Activated T-cell treated with anti-CD3 and anti-CD28 coated beads, Interleukin-2, amount 50 U/mL, for 24 hours (primary cell): ENCODE data around the gene PTPN5.
"Not testable (repeated sequence)": the region's sequence is repeated elsewhere in the genome, so short reads cannot be mapped to it uniquely, and the experiment has no call there.

Experiments
- DNase-seq: peaks from one replicate; pipeline ENCODE4 v3.0.0-alpha.2; 2020
- H3K27ac Mint-ChIP-seq: 2 replicates; pipeline ENCODE4 v1.8.0; 2020; ENCODE audit warnings: mild to moderate bottlenecking, mixed read lengths
- H3K27me3 Mint-ChIP-seq: 2 replicates; pipeline ENCODE4 v1.8.0; 2020; ENCODE audit warnings: mixed read lengths
- H3K36me3 Mint-ChIP-seq: 2 replicates; pipeline ENCODE4 v1.8.0; 2020; ENCODE audit warnings: low read depth, mixed read lengths
- H3K4me1 Mint-ChIP-seq: 2 replicates; pipeline ENCODE4 v1.8.0; 2020; ENCODE audit warnings: low read depth, mixed read lengths
- H3K4me3 Mint-ChIP-seq: 2 replicates; pipeline ENCODE4 v1.8.0; 2020; ENCODE audit warnings: mild to moderate bottlenecking, moderate library complexity, mixed read lengths
- H3K9me3 Mint-ChIP-seq: 2 replicates; pipeline ENCODE4 v1.8.0; 2020; ENCODE audit warnings: mixed read lengths

PTPN5 gene

DNA sequence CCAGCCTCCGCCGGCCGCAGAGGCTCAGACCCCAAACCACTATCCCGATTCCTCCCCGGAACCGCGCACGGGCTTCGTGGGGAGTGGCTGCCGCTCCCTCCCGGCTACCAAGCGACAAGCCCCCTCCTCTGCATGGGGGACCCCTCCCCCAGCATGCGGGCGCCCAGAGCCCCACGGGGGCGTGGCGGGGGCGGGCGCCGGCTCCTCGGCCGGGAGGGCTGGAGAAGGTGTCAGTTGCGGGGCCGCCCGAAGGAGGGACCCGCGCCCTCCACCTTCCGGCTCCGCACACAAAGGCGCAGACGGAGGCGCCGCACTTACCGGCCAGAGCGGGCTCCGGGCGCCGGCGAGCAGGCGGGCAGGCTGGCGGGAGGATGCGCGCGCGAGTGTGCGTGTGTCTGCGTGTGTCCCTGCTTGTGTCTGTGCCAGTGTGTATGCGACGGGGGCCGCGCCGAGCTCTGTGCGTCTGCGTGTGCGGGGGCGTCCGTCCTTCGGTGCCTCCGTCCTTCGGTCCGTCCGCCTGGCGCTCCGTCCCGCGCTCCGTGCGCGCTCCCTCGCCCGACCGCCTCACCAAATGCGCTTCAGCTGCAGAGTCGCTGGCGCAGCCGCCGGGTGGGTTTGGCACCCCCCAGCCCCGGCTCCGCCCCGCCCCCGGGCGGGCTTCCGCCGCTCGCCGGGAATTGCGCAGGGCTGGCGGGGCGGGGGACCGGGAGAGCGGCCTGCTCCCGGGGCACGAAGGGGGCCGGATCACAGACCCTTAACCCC, at the start of gene PTPN5:
Gene PTPN5, minus strand, starts transcription at position 592 of the 762 bp plus-strand sequence. CDS start 19,840 bp downstream, outside the sequence.
- Mint-ChIP-seq H3K27me3 (peaks cover 62% of the 10 kb centered on the region), H3K4me1 (peaks cover 2% of the 10 kb centered on the region), H3K4me3 (peak within 1 kb of the TSS; percentile 35), H3K9me3 (no peaks in the 10 kb centered on the region), H3K36me3 (no peaks in the 10 kb centered on the region), H3K27ac (no peak within 1 kb of the TSS)
- DNase-seq: no peak

DNA sequence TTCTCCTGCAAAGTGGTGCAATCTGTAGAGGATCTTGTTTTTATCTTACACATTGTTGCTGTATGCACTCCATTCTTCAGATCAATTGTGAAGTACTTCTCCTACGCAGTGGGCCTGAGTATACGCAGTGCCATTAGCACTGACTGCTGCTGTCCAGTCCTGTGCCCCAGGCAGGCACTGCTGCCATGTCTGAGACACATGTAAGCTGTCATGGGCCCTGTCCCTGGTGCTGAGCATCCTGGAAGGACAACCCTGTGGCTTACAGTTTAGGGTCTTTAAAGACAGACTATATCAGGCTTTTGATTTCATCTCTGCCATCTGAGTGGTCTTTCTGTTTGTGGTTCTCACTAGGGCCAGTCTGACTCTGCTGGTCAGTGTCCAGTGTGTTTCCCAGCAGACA, 44.8 kb upstream of the PTPN5 start:
- Mint-ChIP-seq H3K27me3 (peaks cover 45% of the 10 kb centered on the region), H3K4me1 (no peaks in the 10 kb centered on the region)
- no peak for DNase-seq

DNA sequence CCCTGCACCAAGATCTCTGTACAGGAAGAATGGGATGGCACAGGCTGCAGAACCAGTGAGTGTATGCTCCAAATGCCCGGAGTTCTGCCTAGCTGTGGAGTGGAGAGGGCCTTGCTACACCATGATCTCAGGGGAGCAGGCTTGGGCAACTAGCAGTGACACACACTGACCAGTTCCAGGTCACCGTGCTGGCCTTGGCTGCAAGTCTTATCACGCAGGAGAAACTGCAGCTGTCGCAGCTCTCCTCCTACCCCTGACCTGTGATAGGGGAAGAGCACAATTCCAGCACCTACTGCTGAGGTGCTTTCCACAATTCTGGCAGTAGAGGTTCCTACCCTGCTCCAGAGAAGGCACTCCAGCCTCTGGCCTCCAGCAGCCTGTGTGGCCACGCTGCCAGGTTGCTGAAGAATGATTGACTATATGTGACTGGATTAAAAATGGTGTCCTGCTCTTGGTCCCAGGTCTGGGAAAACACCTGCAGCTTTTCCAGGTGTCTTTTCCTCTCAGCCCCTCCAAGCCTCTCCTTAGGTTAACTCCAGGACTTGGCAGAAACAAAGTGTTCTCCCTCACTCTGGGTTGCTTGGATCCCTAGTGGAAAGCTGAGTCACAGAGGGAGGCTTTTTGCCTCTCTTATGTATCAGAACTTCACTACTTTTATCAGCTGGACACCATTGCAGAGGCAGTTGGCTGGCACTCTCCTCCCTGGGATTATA, 43.3 kb upstream of the PTPN5 start:
- no peak overlapping the region for H3K27ac Mint-ChIP-seq
- H3K27me3 Mint-ChIP-seq: peaks cover 53% of the 10 kb centered on the region
- no peaks in the 10 kb centered on the region for H3K36me3 Mint-ChIP-seq
- peaks cover 13% of the 10 kb centered on the region for H3K9me3 Mint-ChIP-seq
- no peaks in the 10 kb centered on the region for H3K4me1 Mint-ChIP-seq
- no peak for DNase-seq
- H3K4me3 Mint-ChIP-seq: no peak overlapping the region

More for the DNA sequence above, 44.8 kb upstream of the PTPN5 start:
- H3K36me3 Mint-ChIP-seq: no peaks in the 10 kb centered on the region
- peaks cover 16% of the 10 kb centered on the region for H3K9me3 Mint-ChIP-seq
- no peak overlapping the region for H3K4me3 Mint-ChIP-seq
- no peak overlapping the region for H3K27ac Mint-ChIP-seq

DNA sequence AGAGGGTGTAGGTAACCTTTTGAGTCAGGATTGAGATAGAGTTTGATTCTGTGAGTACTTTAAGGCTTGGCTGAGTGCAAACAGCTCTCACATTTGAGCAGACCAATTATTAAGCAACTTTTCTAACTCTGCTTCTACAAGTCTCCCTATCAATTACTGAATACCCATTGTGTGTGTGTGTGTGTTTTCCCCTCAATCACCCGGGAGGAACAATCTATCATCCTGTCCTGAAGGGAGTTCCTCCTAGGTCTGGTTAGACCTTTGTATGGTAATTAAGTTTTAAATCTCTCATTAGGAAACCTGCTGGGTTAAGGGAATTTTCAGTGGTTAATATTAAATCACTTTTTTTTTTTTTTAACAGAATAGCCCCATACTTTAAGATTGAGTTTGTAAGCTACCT, 28.6 kb upstream of the PTPN5 start:
- not testable (repeated sequence) for DNase-seq, H3K9me3 Mint-ChIP-seq, H3K36me3 Mint-ChIP-seq, H3K4me3 Mint-ChIP-seq, H3K4me1 Mint-ChIP-seq, H3K27ac Mint-ChIP-seq
- peaks cover 16% of the 10 kb centered on the region for H3K27me3 Mint-ChIP-seq

DNA sequence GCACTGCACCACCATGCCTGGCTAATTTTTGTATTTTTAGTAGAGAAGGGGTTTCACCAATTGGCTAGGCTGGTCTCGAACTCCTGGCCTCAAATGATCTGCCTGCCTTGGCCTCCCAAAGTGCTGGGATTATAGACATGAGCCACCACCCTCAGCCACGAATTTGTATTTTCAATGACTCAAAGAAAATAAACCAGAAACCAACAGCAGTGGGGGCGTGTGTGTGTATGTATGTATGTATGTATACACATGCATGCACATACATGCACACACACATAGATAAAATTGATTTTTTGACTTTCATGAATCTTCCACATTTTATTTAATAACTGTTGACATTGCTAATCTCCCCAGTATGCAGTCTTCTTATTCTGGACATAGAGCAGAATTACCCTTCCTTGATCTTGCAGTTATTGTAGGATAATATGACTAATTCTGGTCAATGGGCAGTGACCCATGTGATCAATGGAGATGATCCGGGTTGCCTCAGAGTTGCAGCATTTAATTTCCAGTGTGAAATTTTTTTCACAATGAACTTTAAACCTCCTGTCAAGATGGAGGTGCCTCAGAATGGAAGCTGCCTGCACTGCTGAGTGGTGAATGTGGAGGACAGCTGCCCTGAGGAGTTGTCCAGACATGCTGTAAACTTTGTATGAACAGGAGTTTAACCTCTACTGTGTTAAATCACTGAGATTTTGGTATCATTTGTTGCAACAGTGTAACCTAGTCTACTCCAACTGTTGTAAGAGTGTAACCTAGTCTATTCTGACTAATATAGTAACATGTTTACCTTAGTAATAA, 12.8 kb upstream of the PTPN5 start:
- H3K9me3 Mint-ChIP-seq: no peaks in the 10 kb centered on the region
- no peak for DNase-seq
- H3K36me3 Mint-ChIP-seq: no peaks in the 10 kb centered on the region
- peaks cover 12% of the 10 kb centered on the region for H3K27me3 Mint-ChIP-seq
- H3K4me1 Mint-ChIP-seq: peaks cover 2% of the 10 kb centered on the region
- no peak overlapping the region for H3K4me3 Mint-ChIP-seq
- no peak overlapping the region for H3K27ac Mint-ChIP-seq

DNA sequence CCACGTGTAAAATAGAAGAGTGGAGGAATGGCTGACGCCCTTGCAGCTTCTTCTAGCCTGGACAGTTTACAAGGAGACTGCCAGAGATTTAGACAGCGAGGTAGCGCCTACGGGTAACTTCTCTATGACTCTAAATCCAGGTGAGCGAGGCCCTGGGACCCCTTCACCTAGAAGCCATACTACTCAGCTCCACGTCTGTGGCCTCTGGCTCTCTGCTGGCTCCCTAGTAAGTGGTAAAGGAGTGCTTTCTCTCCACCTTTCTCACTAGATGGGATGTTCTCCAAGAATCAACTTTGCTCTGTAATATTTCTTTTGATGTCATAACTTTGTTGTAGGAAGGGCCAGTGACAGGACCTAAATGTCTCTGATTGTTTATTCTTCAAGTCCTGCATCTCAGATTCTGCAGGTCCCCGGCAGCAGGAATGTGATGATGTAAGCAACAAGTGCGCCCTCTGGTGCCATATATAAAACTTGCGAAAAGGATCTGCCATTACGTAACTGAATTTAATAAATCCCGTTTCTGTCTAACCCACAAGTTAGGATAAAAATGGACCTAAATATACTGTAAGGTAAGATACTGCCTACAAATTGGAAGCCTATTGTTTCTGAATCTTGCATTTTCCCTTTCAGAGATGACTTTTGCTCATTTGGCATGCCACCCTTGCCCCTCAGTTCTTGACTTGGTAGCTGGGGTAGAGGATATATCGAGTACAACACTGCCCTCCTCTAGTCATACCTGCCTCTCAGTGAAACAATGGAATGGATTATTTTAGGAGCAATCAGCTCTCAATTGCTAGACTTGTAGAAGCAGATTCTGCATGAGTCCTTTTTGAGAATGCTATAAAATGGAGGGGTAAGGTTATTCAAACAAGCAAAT, 11.0 kb upstream of the PTPN5 start:
- Mint-ChIP-seq H3K4me3 (no peak overlapping the region), H3K27ac (no peak overlapping the region), H3K27me3 (peaks cover 8% of the 10 kb centered on the region), H3K36me3 (no peaks in the 10 kb centered on the region), H3K9me3 (no peaks in the 10 kb centered on the region), H3K4me1 (peaks cover 2% of the 10 kb centered on the region)
- no peak for DNase-seq

DNA sequence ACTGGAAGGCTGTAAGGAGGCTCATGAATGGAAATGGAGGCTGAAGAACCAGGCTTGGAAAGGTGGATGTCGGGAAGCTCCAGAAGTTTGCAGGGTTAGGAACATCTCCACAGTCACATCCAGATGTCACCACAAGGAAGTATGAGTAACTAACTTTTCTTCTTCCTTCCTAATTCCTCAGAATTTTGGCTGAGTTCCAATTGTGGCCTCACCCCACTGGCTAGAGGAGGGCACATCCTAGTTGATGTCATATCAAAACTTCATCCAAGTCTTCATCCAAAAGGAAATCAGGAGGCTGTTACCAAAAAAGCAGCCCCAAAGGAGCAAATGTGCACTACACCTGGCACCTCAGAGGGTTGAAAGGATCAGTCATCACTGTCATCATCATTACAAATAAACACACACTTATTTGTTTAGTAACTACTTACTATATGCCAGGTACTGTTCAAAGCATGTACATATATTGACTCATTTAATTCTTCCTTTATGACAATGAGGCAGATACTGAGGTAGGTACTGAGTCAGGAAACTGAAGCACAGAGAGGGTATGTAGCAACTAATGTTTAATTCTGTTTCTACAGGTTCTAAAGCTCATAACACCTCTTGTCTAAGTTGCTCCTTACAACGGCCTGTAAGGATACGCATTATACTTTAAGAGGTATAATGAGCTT, 7.3 kb upstream of the PTPN5 start:
- Mint-ChIP-seq H3K4me1 (peaks cover 2% of the 10 kb centered on the region), H3K27ac (no peak overlapping the region), H3K36me3 (no peaks in the 10 kb centered on the region), H3K9me3 (no peaks in the 10 kb centered on the region), H3K27me3 (peaks cover 21% of the 10 kb centered on the region), H3K4me3 (no peak overlapping the region)
- DNase-seq: no peak

DNA sequence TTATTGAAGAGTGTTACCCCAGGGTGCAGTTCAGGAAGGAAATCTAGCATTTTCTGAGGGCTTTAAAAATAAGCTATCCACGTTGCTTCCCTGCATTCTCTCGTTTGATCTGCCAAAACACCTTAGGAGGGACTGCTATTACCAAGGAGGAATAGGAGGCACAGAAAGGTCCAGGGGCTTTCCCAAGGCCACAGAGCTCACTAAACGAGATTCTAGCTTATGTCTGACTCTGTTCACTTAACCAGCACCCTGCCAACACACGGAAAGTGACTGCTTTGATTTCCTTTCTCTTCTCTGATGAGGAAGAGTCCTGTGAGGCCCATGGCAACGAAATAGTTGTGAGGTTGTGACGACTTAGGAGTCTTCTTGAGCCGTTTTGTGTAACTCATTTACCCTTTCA, 3.4 kb upstream of the PTPN5 start:
- H3K27me3 Mint-ChIP-seq: peaks cover 50% of the 10 kb centered on the region
- no peaks in the 10 kb centered on the region for H3K9me3 Mint-ChIP-seq
- no peaks in the 10 kb centered on the region for H3K36me3 Mint-ChIP-seq
- no peak overlapping the region for H3K4me3 Mint-ChIP-seq
- no peak for DNase-seq
- no peak overlapping the region for H3K27ac Mint-ChIP-seq
- peaks cover 2% of the 10 kb centered on the region for H3K4me1 Mint-ChIP-seq

DNA sequence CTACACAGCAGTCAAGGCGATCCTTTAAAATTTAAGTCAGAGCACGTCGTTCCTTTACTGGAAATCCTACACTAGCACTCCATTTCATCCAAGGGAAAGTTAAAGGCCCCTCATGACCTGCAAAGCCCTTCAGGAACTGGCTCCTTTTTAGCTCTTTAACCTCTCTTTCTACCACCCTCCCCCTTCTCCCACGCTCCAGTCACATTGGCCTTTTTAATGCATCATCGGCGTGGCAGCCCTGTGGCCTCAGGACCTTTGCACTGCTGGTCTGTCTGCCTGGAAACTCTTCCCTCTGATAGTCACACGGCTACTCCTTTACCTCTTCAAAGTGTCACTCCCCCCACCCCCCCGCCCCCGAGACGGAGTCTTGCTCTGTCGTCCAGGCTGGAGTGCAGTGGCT, 1.2 kb upstream of the PTPN5 start:
- H3K27ac Mint-ChIP-seq: no peak overlapping the region
- H3K27me3 Mint-ChIP-seq: peaks cover 65% of the 10 kb centered on the region
- H3K36me3 Mint-ChIP-seq: no peaks in the 10 kb centered on the region
- H3K4me1 Mint-ChIP-seq: peaks cover 2% of the 10 kb centered on the region
- no peak overlapping the region for H3K4me3 Mint-ChIP-seq
- no peaks in the 10 kb centered on the region for H3K9me3 Mint-ChIP-seq
- DNase-seq: no peak

DNA sequence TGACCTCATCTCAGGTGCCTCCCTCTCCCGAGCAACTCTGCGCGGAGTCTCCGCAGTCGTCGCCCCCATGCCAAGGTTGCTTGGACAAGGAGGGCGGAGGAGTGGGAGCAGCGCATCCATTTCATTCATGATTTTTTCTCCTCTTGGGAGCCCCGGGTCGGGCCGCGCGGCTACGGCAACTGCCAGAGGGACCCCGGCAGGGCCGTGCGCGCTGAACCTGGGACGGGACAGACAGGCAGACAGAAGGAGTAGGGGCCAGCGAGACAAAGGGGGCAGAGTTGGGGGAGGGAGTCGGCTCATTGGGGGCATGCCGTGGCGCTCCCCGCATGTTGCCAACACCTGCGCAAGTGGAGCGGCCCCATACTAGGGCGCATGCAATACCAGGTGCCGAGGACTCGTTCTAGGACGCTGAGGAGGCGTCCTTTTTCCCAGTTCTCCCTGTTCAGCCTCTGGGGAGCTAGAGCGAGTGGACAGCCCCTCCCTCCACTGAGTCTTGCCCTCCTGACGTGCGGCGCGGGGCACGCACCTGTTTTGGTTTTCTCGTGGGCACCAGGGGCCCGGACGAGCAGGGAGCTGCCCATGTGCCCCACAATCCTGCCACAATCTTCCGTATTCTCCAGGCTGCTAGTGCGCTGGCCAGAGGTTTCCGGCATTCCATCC, 501 bp upstream of the PTPN5 start:
- Mint-ChIP-seq H3K4me1 (peaks cover 2% of the 10 kb centered on the region), H3K27ac (no peak overlapping the region), H3K9me3 (no peaks in the 10 kb centered on the region), H3K4me3 (peak overlapping the region; percentile 35), H3K36me3 (no peaks in the 10 kb centered on the region), H3K27me3 (peaks cover 62% of the 10 kb centered on the region)
- no peak for DNase-seq

DNA sequence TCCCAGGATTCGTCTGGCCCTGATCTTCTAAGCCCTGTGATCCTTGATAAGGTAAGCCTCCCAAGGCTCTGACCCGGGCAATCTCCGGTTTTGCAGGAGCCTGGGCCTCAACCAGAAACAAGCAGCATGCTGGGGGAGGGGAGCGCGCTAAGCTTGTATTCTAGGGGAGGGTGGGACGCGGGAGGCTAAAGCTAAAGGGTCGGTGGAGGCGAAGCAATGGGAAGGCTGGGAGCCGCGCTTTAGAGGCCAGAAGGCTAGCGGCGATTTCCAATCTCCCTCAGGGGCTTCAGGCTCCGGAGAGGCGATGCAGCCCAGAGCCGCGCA, 753 bp downstream of the PTPN5 start:
- Mint-ChIP-seq H3K27me3 (peaks cover 64% of the 10 kb centered on the region), H3K36me3 (no peaks in the 10 kb centered on the region), H3K27ac (no peak overlapping the region), H3K4me3 (no peak overlapping the region), H3K4me1 (peaks cover 2% of the 10 kb centered on the region), H3K9me3 (no peaks in the 10 kb centered on the region)
- DNase-seq: no peak

DNA sequence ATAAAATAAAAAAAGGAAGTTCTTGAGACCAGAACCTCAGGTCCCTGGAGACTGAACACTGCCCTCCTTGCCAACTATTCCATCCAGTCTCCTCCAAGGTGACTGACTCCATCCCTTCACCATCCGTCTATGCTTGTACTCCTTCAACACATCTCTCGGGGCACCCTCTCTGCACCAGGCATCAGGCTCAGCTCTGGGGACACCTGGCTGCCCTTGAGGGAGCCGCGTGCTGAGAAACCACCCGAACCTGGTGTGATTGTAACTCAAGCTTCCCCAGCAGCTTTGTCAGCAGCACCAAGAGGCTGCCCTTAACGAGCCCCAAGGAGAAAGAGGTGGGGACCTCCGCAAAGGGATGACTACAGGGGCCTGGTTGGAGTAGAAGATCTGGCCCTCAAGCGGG, 1.7 kb downstream of the PTPN5 start:
- Mint-ChIP-seq H3K4me1 (peaks cover 2% of the 10 kb centered on the region), H3K27me3 (peaks cover 61% of the 10 kb centered on the region), H3K27ac (no peak overlapping the region), H3K9me3 (no peaks in the 10 kb centered on the region), H3K36me3 (no peaks in the 10 kb centered on the region), H3K4me3 (no peak overlapping the region)
- DNase-seq: no peak

DNA sequence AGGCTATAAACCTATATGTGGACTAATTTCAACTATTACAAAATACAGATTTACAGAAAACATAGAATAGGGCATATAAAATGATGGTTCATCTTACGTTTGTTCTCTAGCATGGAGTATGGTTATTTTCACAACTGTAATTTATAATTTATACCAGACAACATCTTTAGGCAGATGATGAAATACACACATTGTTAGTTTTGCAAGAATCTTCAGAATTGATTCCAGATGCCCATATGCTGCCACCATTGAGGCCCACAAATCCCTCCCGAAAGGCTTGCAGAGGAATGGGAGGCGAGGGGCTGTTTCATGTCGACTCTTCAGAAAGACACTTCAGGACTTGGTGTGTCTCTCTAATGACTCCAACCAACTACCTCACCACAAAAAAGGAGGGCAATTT, 6.2 kb downstream of the PTPN5 start:
- no peak for DNase-seq
- Mint-ChIP-seq H3K4me3 (no peak overlapping the region), H3K27me3 (peaks cover 27% of the 10 kb centered on the region), H3K4me1 (no peaks in the 10 kb centered on the region), H3K9me3 (no peaks in the 10 kb centered on the region), H3K27ac (no peak overlapping the region), H3K36me3 (no peaks in the 10 kb centered on the region)
